GM12873 (cell line): ENCODE results near the gene LIN54.

Source experiments
- CTCF ChIP-seq: IDR thresholded peaks from 2 replicates; pipeline ENCODE4 v1.5.1; 2012; ENCODE audit warnings: low read depth, mild to moderate bottlenecking, moderate library complexity, low read length, control low read depth; ENCODE audit not compliant: insufficient read depth; ENCODE audit errors: missing control alignments

LIN54 gene

GRCh38 chr4:82901183-82901718 is 109.4 kb downstream of the LIN54 start:
- TF ChIP-seq CTCF: no peak

DNA sequence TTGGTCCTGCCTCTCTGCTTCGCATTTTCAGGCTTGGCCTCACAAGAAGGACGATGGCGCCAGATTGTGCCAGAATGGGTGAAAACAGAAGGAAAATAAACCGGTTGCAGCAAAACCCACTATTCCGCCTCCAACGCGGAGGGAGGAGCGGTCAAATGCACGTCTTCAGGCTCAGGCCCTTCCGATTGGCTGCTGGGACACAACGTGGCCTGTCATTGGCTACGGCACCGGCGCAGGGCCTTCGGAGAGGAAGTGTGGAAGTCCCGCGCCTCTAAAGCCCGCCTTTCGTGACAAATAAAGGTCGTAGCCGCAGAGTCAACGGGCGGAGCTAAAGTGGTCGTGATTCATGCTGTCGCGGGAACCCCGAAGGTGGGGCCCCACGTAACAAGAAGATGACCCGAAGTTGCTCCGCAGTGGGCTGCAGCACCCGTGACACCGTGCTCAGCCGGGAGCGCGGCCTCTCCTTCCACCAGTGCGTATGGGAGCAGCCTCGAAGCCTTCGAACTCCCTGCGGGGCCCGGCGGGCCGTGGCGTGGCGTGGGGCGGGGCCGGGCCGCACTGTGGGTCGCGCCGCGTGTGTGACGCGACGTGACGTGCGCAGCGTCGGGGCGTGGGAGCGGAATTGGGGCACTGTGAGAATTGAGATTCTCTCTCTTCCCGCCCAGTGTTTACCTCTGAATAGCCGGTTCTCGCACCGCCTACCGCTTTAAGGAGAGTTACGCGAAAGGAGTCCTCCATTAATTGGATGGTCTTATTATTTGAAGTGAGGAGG is 110.0 kb downstream of the LIN54 start, which contains the start of gene THAP9:
THAP9 (plus strand) TSS at position 325 of the 772 bp plus-strand sequence; CDS start at position 393, 68 bp downstream.
- TF ChIP-seq CTCF: no peak

- no peak for TF ChIP-seq CTCF
Observed at GRCh38 chr4:82900066-82900410, 110.6 kb downstream of the LIN54 start.

GRCh38 chr4:82899374-82900065 is 111.1 kb downstream of the LIN54 start:
- no peak for TF ChIP-seq CTCF

DNA sequence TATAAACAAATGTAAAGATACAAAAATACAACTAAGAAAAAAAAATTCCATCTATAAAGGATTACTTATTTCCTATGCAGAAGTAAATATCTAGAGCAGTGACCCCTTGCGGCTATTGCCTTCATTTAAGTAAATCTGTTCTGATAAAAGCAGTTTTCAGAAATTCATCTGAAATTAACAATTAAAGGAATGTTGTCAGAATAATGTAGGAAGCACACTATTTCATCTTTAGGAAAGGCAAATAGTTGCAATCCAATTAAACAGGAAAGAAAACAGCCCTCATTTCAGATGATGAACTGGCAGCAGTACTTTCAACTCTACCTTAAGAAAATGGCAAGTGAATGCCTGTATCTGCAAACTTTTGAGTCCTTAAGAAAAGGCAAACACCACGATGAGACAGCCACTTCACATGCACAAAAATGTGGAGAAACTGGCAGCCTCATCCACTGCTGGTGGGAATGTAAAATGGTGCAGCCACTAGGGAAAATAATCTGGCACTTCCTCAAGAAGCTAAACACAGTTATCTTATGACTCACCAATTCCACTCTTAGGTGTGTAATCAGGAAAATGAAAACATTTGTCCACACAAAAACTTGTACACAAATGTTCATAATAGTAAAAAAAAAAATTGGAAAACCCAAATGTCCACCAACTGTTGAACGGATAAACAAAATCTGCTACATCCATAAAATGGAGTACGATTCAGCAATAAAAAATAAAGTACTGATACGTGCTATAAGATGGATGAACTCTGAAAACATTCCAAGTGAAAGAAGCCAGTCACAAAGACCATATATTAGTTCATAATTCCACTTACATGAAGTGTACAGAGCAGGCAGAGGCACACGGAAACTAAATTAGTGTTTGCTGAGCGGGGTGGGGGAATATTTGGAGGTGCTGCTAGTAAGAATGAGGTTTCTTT is 112.0 kb downstream of the LIN54 start:
- peak; percentile 32 for TF ChIP-seq CTCF

DNA sequence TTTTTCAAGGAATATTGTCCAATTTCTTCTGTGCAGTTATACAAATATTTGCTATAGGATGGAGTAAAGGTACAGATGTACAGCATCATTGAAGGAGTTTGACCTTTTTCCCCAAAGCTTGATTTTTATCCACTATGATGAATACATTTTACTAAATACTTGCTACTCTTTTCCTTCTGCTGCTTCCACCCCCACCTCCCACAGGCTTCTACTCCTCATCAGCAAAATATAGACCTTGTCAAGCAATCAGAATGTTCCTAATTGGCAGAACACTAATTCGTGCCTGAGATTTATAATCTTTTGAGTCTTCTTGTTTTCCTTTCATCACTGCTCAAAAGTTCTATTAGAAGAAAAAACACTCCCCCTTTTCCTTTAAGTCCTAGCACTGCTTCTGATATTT is 113.9 kb downstream of the LIN54 start:
- TF ChIP-seq CTCF: no peak
